ENCODE data around the gene STAT3.
"Not testable (repeated sequence)": the region's sequence is repeated elsewhere in the genome, so short reads cannot be mapped to it uniquely, and the experiment has no call there.

STAT3 gene

GRCh38 chr17:42380935-42381334 lies 7.3 kb downstream of the STAT3 start:
- no peak for TF ChIP-seq CTCF (IDR thresholded peaks at IDR 0.05; ENCODE audit: insufficient read depth, low read depth, low read length, missing control alignments)
- no peak for DNase-seq (ENCODE audit: low read depth)
- no peak overlapping the region for H3K4me3 ChIP-seq (ENCODE audit: low read depth, low read length)

- peak; percentile 72 for DNase-seq (ENCODE audit: low read depth)
- no peak for TF ChIP-seq CTCF (IDR thresholded peaks at IDR 0.05; ENCODE audit: insufficient read depth, low read depth, low read length, missing control alignments)
- H3K4me3 ChIP-seq (ENCODE audit: low read depth, low read length): peak overlapping the region; percentile 54
Observed at GRCh38 chr17:42378959-42379594, 9.2 kb downstream of the STAT3 start.

- DNase-seq (ENCODE audit: low read depth): no peak
- no peak for TF ChIP-seq CTCF (IDR thresholded peaks at IDR 0.05; ENCODE audit: insufficient read depth, low read depth, low read length, missing control alignments)
- H3K4me3 ChIP-seq (ENCODE audit: low read depth, low read length): peak overlapping the region; percentile 54
Observed at GRCh38 chr17:42378359-42378958, 9.8 kb downstream of the STAT3 start.

- DNase-seq (ENCODE audit: low read depth): no peak
- no peak overlapping the region for H3K4me3 ChIP-seq (ENCODE audit: low read depth, low read length)
- TF ChIP-seq CTCF (IDR thresholded peaks at IDR 0.05; ENCODE audit: insufficient read depth, low read depth, low read length, missing control alignments): no peak
Observed at GRCh38 chr17:42373896-42374295, 14.3 kb downstream of the STAT3 start.

GRCh38 chr17:42372142-42372541 lies 16.1 kb downstream of the STAT3 start:
- TF ChIP-seq CTCF (IDR thresholded peaks at IDR 0.05; ENCODE audit: insufficient read depth, low read depth, low read length, missing control alignments): no peak
- no peak overlapping the region for H3K4me3 ChIP-seq (ENCODE audit: low read depth, low read length)
- no peak for DNase-seq (ENCODE audit: low read depth)

GRCh38 chr17:42368797-42369561 lies 19.3 kb downstream of the STAT3 start:
- not testable (repeated sequence) for H3K4me3 ChIP-seq (ENCODE audit: low read depth, low read length); DNase-seq (ENCODE audit: low read depth)

GRCh38 chr17:42368310-42368709 lies 19.9 kb downstream of the STAT3 start:
- not testable (repeated sequence) for H3K4me3 ChIP-seq (ENCODE audit: low read depth, low read length); DNase-seq (ENCODE audit: low read depth)

- not testable (repeated sequence) for H3K4me3 ChIP-seq (ENCODE audit: low read depth, low read length); DNase-seq (ENCODE audit: low read depth)
Observed at GRCh38 chr17:42366176-42367023, 21.8 kb downstream of the STAT3 start.
